Measurements from ENCODE around the gene DPH3. TPM values are rescaled to one million over a fixed set of nuclear protein-coding genes. Genes with fewer than 3 reads are reported as not detected.
"Not testable (repeated sequence)": the region's sequence is repeated elsewhere in the genome, so short reads cannot be mapped to it uniquely, and the experiment has no call there.

Gene DPH3
- total RNA-seq (2022) (14.7 and 16.8 TPM in 2 replicates), Bru-seq, nascent RNA (percentile 69 among the genes with signal in this experiment), BruChase-seq, experiment 1, labeled RNA remaining after a 6-hour chase (percentile 85 among the genes with signal in this experiment), BruChase-seq, experiment 2, labeled RNA remaining after a 2-hour chase (percentile 87 among the genes with signal in this experiment)
- long read RNA-seq, transcript DPH3-202 (2 exons, 3,052 nt), result major isoform, 20 of 41 reads
- long read RNA-seq, transcript DPH3-204 (3 exons, 3,131 nt), result minor isoform, 19 of 41 reads
- long read RNA-seq, partial matches to known transcripts, result 0 of 41 reads
- long read RNA-seq, other reads (novel, unspliced or antisense), result 2 of 41 reads

- intact Hi-C loops (cut with micrococcal nuclease; ENCODE audit: unreplicated experiment), result no loop called here
- DNase-seq, result peak; percentile 98
- BruUV-seq (replicated peaks), result no TSS peak
- peak within 1 kb of the TSS; percentile 76 for H3K4me3 Mint-ChIP-seq (ENCODE audit: low read depth, unreplicated experiment)
- CTCF ChIA-PET, result interaction anchor here (1.0 kb wide), 1 partner anchor 17 kb away, joined by 4 read pairs; no protein-coding TSS in a partner anchor
- no peak for TF ChIP-seq CTCF (IDR thresholded peaks at IDR 0.05; ENCODE audit: unreplicated experiment)
- peaks cover 24% of the 10 kb centered on the region for H3K36me3 Mint-ChIP-seq (ENCODE audit: insufficient read depth, unreplicated experiment)
- no peaks in the 10 kb centered on the region for H3K9me3 Mint-ChIP-seq (ENCODE audit: low read depth, unreplicated experiment)
- H3K27ac Mint-ChIP-seq (ENCODE audit: unreplicated experiment), result peak within 1 kb of the TSS; percentile 71
- H3K27me3 Mint-ChIP-seq (ENCODE audit: unreplicated experiment), result no peaks in the 10 kb centered on the region
- H3K4me1 Mint-ChIP-seq (ENCODE audit: low read depth, unreplicated experiment), result peaks cover 16% of the 10 kb centered on the region
Measured at GRCh38 chr3:16264708-16265454, at the start of gene DPH3, which contains the start of gene OXNAD1. Gene DPH3, minus strand, starts transcription at chr3:16264943. Its CDS starts 67 bp downstream, at chr3:16264876. Gene OXNAD1, plus strand, starts transcription at chr3:16265212. Its CDS starts 5,741 bp downstream, at chr3:16270953.

- no peaks in the 10 kb centered on the region for H3K36me3 Mint-ChIP-seq (ENCODE audit: insufficient read depth, unreplicated experiment)
- H3K27me3 Mint-ChIP-seq (ENCODE audit: unreplicated experiment), result no peaks in the 10 kb centered on the region
- DNase-seq, result no peak
- TF ChIP-seq CTCF (IDR thresholded peaks at IDR 0.05; ENCODE audit: unreplicated experiment), result no peak
- CTCF ChIA-PET, result no interaction called here
- no peak overlapping the region for H3K4me3 Mint-ChIP-seq (ENCODE audit: low read depth, unreplicated experiment)
- intact Hi-C loops (cut with micrococcal nuclease; ENCODE audit: unreplicated experiment), result no loop called here
- H3K27ac Mint-ChIP-seq (ENCODE audit: unreplicated experiment), result no peak overlapping the region
- no TSS peak for BruUV-seq (replicated peaks)
- H3K4me1 Mint-ChIP-seq (ENCODE audit: low read depth, unreplicated experiment), result peaks cover 8% of the 10 kb centered on the region
- no peaks in the 10 kb centered on the region for H3K9me3 Mint-ChIP-seq (ENCODE audit: low read depth, unreplicated experiment)
Measured at GRCh38 chr3:16313886-16314645, 49.3 kb upstream of the DPH3 start.

GRCh38 chr3:16311960-16312451, 47.3 kb upstream of the DPH3 start:
- Mint-ChIP-seq H3K36me3 (ENCODE audit: insufficient read depth, unreplicated experiment) (no peaks in the 10 kb centered on the region), H3K4me1 (ENCODE audit: low read depth, unreplicated experiment) (peaks cover 8% of the 10 kb centered on the region), H3K27me3 (ENCODE audit: unreplicated experiment) (no peaks in the 10 kb centered on the region), H3K4me3 (ENCODE audit: low read depth, unreplicated experiment) (no peak overlapping the region), H3K27ac (ENCODE audit: unreplicated experiment) (no peak overlapping the region), H3K9me3 (ENCODE audit: low read depth, unreplicated experiment) (no peaks in the 10 kb centered on the region)
- BruUV-seq (replicated peaks), result no TSS peak
- intact Hi-C loops (cut with micrococcal nuclease; ENCODE audit: unreplicated experiment), result no loop called here
- CTCF ChIA-PET, result no interaction called here
- TF ChIP-seq CTCF (IDR thresholded peaks at IDR 0.05; ENCODE audit: unreplicated experiment), result no peak
- no peak for DNase-seq

GRCh38 chr3:16310486-16310885, 45.7 kb upstream of the DPH3 start:
- H3K27ac Mint-ChIP-seq (ENCODE audit: unreplicated experiment); H3K36me3 Mint-ChIP-seq (ENCODE audit: insufficient read depth, unreplicated experiment); CTCF ChIA-PET; BruUV-seq (replicated peaks); DNase-seq; H3K9me3 Mint-ChIP-seq (ENCODE audit: low read depth, unreplicated experiment); H3K4me1 Mint-ChIP-seq (ENCODE audit: low read depth, unreplicated experiment); H3K27me3 Mint-ChIP-seq (ENCODE audit: unreplicated experiment); intact Hi-C loops (cut with micrococcal nuclease; ENCODE audit: unreplicated experiment); H3K4me3 Mint-ChIP-seq (ENCODE audit: low read depth, unreplicated experiment): not testable (repeated sequence)
